Pulmonary artery endothelial cell (primary cell): ENCODE results near the gene OAF. TPM values are rescaled to one million over a fixed set of nuclear protein-coding genes. Genes with fewer than 3 reads are reported as not detected.

ENCODE experiments used
- DNase-seq: peaks from one replicate; pipeline ENCODE4 v3.0.0-alpha.2; 2011; ENCODE audit warnings: low read depth, low spot score
- total RNA-seq: library from RNA; depleted of rRNA; stranded (reverse); fragments of >200 nt; gene quantifications from 2 replicates; pipeline ENCODE4 v1.2.3, GENCODE V29; 2014

OAF gene
- total RNA-seq, 1 donor from 2014 or later: 3.3 TPM

- no peak for DNase-seq
Observed at GRCh38 chr11:120201653-120202052, 9.2 kb upstream of the OAF start.

DNA sequence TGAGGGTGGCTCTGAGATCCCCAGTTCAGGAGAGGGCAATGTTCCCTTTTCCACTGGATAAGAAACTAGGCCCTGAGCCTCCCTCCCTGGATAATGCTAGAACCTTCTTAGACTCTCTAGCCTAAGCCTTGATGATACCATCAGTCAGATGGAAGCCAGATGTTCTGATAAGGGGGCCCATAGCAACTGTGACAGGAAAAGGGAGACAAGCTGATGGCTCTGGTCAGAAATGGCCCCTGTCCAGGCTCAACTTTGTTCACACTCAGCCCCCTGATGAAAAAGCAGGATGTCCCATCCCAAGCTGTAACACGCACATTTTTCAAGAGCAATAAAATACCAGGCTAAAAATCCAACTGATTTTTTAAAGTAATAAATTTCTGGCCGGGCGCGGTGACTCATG, 7.2 kb upstream of the OAF start:
- no peak for DNase-seq

DNA sequence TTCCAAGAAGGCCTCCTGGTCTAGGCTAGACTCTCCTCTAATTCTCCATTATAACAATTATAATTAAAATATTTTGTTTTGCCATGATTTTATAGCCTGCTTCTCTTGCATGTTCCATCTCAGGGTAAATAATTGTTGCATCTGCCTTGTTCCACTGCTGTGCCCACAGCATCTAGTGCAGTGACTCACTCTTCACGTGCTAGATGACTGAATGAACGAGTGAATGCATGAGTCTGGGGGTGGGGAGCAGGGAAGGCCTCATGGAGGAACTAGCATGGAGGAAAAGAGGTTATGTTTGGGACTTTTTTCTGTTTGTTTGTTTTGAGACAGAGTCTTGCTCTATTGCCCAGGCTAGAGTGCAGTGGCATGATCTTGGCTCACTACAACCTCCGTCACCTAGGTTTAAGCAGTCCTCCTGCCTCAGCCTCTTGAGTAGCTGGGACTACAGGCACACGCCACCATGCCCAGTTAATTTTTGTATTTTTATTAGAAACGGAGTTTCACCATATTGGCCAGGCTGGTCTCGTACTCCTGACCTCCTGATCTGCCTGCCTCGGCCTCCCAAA, 5.2 kb upstream of the OAF start:
- DNase-seq: no peak

GRCh38 chr11:120207512-120207911, 3.3 kb upstream of the OAF start:
- DNase-seq: no peak

DNA sequence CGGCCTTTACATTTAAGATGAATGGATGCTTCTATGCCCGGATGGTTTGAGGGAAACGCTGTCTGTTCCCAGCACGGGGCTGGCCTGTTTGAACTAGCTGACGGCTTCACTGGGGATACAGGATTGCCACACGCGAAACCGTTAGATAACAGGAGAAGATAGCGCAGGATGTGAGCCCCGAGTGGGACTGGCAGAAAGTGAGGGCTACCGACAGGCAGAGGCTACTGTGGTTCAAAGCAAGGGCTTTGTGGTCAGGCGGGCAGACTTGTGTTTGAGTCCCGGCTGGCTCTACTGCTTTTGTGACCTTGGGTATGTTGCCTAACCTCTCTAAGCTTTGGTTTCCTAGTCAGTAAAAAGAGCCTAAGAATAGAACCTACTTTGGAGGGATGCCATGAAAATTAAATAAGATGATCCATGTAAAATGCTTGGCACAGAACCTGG, 2.8 kb upstream of the OAF start:
- no peak for DNase-seq

DNA sequence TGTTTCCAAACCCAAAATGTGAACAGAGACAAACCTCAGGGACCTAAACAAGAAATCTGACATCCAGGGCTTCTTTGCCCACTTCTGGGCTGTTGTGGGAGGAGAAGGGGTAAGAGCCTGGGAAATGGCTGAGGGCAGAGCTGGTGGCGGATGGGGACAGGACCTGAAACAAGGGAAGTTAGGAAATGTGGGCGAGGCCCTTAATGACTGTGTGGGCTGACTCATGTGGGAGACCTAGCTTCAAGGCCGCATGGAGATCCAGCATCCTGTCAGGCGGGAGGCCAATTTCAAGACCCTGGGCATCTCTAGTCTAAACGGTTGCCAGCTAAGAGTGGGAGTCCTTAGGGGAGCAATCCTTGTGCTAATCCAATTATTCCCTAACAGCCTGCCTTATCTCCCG, 2.1 kb upstream of the OAF start:
- DNase-seq: no peak

- no peak for DNase-seq
Observed at GRCh38 chr11:120209746-120210625, 846 bp upstream of the OAF start.

DNA sequence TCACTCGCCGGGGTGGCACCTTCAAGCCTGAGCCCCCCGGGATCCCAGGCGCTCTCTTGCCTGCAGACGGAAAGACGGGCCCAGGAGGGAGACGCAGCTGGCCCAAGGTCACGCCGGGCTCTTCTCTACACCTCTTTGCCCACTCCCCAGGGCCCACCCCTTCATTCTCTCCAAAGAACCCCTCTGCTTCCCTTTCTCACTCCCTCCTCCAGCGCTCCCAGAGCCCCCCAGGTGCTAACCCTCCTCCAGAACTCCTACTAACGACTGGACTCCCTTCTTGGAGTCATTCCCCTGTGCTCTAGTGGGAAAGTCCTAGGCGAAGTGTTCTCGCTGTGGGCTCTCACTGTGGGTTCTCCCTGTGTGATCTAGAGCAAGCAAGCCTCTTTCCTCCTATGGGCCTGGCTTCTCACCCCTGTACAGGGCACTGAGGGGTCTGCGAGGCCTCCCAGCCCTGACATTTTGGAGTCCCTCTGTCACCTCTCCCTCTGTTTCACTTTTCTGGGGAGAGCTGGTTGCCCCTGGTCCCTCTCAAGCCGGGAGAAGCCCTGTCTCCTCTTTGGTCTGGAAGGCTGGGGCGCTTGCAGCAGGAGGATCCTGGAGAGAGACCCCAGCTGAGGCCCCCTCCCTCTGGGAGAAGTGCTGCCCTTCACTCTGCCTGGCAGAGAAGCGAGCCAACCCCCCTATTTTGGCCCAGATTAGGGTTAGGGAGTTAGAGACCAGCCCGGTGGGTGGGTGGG, 858 bp downstream of the OAF start:
- no peak for DNase-seq

DNA sequence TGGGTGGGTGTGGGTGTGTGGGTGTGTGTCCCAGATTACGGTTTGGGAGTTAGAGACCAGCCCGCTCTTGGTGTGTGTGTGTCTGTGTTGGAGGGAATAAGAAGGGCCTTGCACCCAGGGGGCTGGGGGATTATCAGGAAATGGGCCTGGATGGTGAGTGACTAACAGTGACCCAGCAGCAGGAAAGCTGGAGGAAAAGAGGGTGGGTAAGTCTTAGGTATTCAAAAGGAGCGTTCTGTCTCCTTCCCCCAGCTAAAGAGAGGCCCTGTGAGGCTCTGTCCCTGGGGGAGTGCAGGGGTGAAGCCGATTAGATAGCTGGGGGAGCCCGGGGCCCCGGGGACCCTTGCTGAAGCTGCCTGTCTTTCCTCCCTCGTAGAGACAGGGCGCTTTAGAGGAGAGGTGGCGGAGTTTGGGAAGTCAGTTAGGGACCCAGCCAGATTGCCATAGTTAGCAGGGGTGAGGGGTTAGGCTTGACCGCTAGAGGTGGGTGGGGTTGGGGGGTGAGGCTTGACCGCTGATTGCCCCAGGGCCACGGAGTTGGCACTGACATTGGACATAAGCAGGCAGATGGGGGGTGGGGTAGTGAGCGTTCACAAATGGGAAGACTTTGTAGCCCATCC, 1.5 kb downstream of the OAF start:
- DNase-seq: no peak

- DNase-seq: no peak
Observed at GRCh38 chr11:120212926-120213325, 2.1 kb downstream of the OAF start.

GRCh38 chr11:120214581-120214980, 3.7 kb downstream of the OAF start:
- no peak for DNase-seq

DNA sequence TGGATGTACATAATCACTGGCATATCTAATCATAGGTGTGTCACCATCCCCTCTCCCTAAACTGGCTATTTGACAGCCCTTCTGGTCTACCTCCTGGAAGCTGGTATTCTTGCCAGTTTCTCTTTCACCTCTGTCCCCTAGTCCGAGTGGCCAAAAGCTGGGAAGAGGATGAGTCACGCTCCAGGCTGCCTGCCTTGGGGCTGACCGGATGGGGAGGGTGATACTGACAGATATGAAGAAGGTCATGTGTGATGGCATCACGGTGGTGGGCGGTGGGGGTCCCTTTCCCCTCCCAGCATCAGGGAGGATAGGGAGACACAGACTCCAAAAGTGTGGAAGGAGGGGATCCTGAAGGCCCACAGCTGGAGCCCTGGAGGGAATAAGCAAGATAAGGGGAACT, 4.8 kb downstream of the OAF start:
- DNase-seq: no peak

DNA sequence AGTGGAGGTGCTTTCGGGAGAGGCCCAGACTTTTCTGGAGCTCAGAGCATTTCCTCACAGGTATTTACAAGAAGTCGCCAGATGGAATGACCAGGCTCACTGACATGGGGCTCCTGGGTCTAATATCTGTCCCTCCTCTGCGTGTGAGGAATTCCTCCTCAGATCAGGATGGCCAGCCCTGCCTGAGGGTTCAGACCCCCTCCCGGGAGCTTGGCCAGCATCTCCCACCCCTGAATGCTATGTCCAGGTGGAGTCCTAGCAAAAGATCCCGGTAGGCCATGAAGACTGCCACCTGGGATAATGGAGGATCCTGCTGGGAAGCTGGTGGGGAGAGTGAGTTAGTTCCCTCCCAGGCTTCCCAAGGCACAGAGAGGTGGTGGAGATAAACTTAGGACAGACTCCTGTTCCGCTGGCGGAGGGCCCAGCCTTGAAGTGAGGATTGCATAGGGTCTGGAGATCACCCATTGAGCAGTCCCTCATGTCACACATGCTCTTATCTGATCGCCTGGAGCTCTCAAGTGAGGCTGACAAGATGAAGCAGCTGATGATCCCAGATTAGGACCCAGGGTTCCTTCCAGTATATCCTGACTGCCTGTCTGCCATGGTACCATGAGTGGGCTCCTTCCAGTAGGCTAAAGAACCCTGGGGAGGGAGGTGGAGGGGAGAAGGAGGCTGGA, 5.7 kb downstream of the OAF start:
- DNase-seq: no peak

DNA sequence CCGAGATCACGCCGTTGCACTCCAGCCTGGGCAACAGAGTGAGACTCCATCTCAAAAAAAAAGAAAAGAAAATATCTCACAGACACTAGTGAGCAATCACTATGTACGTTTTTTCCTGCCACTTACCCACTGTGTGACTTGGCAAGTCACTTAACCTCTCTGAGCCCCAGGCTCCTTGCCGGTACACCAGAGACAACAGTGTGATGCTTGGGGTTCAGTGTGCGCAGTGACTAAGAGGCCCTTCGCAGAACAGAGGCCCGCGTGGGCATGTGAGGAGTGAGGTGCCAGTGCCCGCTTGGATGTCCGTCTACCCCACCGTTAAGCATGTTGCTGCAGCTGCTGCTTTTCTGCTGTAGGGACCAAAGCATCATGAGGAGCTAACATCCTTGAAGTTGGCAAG, 6.7 kb downstream of the OAF start:
- no peak for DNase-seq

DNA sequence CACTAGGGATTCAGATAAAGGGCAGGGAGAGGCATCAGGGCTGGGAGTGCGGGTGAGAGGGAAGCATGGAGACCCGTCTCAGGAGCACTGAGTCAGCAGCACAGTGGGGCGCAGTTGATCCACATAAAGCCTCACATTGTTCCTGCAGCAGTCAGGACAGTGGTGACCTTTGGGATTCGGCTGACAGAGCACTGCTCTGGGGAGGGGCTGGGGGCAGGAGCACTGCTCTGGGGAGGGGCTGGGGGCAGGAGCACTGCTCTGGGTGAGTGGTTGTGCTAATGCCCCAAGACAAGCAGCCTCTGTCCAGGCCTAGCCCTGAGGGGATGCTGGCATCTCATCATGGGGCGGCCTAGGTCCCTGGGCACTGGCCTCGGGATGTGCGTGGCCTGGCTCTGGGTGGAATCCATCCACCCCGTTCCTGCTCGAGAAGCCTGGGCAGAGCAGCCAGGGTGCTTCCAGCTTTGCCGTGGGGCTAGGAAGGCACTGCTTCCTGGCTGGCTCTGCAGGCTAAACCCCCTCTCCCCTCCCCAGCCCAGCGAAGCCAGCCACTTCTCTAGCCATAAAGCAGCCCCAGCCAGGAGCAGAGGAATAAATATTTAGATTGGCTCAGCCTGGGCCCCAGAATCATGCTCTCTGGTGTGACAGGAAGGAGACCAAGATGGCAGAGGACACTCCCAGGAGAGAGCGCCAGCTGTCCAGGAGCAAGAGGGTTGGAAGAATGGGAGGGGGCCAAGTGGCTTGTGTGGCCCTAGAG, 7.3 kb downstream of the OAF start:
- DNase-seq: no peak

DNA sequence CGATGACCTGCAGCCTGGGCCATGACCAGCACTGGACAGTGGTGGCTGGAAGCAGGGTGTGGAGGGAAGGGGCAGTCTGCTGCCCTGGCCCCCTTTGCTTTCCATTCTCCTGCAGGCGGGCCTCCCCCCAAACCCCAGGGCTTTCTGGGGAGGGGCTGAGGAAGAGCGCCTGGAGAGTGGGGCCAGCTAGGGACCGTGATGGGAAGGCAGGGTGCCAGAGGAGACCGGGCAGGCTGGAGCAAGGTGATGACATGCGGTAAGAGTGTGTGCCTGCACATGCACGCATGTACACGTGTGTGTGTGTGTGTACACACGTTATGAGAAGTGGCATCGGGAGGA, 7.8 kb downstream of the OAF start:
- no peak for DNase-seq

DNA sequence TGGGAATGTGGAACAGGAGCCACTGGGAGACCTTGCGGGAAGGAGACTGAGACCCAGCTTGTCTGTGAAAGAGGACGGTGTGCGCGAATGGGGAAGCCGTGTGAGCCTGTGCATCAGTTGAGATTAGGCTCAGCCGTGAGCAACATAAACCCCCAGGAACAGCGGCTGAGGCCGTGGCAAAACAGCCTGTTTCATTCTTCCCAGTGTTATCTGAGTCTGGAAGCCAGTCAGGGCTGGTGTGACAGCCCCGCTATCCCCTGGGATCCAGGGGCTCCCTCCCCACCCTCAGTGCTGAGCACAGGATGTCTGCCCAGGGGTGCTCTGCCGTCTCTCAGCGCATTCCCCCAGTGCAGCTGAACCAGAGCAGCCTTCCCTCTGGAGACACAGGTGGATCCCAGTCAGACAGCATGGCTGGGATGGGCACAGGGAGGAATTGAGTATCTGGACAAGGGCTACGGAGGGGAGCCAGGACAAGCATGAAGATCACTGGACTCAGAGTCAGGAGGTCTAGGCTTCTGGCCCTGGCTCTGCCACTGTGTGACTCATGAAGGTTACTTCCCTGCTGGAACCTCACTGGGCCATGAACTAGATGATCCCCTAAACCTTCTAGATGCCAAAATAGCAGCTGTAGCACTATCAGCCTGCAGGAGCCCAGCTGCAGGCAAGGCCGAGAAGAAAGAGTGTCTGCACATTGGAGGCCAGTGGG, 8.6 kb downstream of the OAF start:
- DNase-seq: no peak

- no peak for DNase-seq
Observed at GRCh38 chr11:120219938-120220746, 9.3 kb downstream of the OAF start.

GRCh38 chr11:120220747-120221037, 9.9 kb downstream of the OAF start:
- DNase-seq: no peak
